ENCODE data around the gene LMNTD2.
"Not testable (repeated sequence)": the region's sequence is repeated elsewhere in the genome, so short reads cannot be mapped to it uniquely, and the experiment has no call there.

LMNTD2 gene

DNA sequence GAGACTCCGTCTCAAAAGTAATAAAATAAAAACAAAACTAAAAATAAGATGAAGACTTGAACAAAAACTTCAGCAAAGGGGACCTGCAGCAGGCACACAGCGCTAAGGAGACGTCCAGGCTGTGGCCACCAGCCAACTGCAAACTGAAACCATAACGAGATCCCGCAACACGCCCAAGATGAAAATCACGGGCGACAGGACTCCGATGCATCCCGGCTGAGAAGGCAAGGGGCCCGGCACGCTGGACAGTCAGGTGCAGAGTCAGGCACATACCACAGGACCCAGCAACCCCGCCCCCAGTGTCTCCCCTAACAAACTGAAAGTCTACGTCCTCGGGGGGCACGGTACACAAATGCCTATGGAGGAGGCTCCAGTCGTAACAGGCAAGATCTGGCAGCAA lies 34.3 kb downstream of the LMNTD2 start:
- no peaks in the 10 kb centered on the region for H3K27me3 ChIP-seq (ENCODE audit: control insufficient read depth in 1 of 2, insufficient read depth in 2 of 2, low read length in 2 of 2)
- no peak overlapping the region for H3K9ac ChIP-seq (ENCODE audit: low read length)
- H3K4me3 ChIP-seq (ENCODE audit: low read depth in 1 of 2, low read length in 2 of 2), result no peak overlapping the region
- H3K36me3 ChIP-seq (ENCODE audit: insufficient read depth, low read length), result no peaks in the 10 kb centered on the region
- no peaks in the 10 kb centered on the region for H3K9me3 ChIP-seq (ENCODE audit: low read length)
- H3K27ac ChIP-seq (ENCODE audit: low read depth, low read length), result no peak overlapping the region
- H3K4me1 ChIP-seq (ENCODE audit: insufficient read depth, low read length), result no peaks in the 10 kb centered on the region

- H3K36me3 ChIP-seq (ENCODE audit: insufficient read depth, low read length), result no peaks in the 10 kb centered on the region
- no peak overlapping the region for H3K9ac ChIP-seq (ENCODE audit: low read length)
- no peaks in the 10 kb centered on the region for H3K9me3 ChIP-seq (ENCODE audit: low read length)
- no peak overlapping the region for H3K4me3 ChIP-seq (ENCODE audit: low read depth in 1 of 2, low read length in 2 of 2)
- H3K4me1 ChIP-seq (ENCODE audit: insufficient read depth, low read length), result no peaks in the 10 kb centered on the region
- no peak overlapping the region for H3K27ac ChIP-seq (ENCODE audit: low read depth, low read length)
- H3K27me3 ChIP-seq (ENCODE audit: control insufficient read depth in 1 of 2, insufficient read depth in 2 of 2, low read length in 2 of 2), result no peaks in the 10 kb centered on the region
These were observed 39.3 kb downstream of the LMNTD2 start for GRCh38 chr11:521177-521688.

- H3K9me3 ChIP-seq (ENCODE audit: low read length), result no peaks in the 10 kb centered on the region
- no peaks in the 10 kb centered on the region for H3K4me1 ChIP-seq (ENCODE audit: insufficient read depth, low read length)
- H3K4me3 ChIP-seq (ENCODE audit: low read depth in 1 of 2, low read length in 2 of 2), result no peak overlapping the region
- H3K27me3 ChIP-seq (ENCODE audit: control insufficient read depth in 1 of 2, insufficient read depth in 2 of 2, low read length in 2 of 2), result no peaks in the 10 kb centered on the region
- no peaks in the 10 kb centered on the region for H3K36me3 ChIP-seq (ENCODE audit: insufficient read depth, low read length)
- H3K27ac ChIP-seq (ENCODE audit: low read depth, low read length), result no peak overlapping the region
- no peak overlapping the region for H3K9ac ChIP-seq (ENCODE audit: low read length)
These were observed 39.9 kb downstream of the LMNTD2 start for GRCh38 chr11:520428-521176.

- no peaks in the 10 kb centered on the region for H3K9me3 ChIP-seq (ENCODE audit: low read length)
- no peaks in the 10 kb centered on the region for H3K36me3 ChIP-seq (ENCODE audit: insufficient read depth, low read length)
- peak overlapping the region in 1 of 2 donors; percentile 19 for H3K4me3 ChIP-seq (ENCODE audit: low read depth in 1 of 2, low read length in 2 of 2)
- no peaks in the 10 kb centered on the region for H3K4me1 ChIP-seq (ENCODE audit: insufficient read depth, low read length)
- no peaks in the 10 kb centered on the region for H3K27me3 ChIP-seq (ENCODE audit: control insufficient read depth in 1 of 2, insufficient read depth in 2 of 2, low read length in 2 of 2)
- H3K9ac ChIP-seq (ENCODE audit: low read length), result no peak overlapping the region
- peak overlapping the region; percentile 43 for H3K27ac ChIP-seq (ENCODE audit: low read depth, low read length)
These were observed 41.9 kb downstream of the LMNTD2 start for GRCh38 chr11:518463-519202.

- H3K4me3 ChIP-seq (ENCODE audit: low read depth in 1 of 2, low read length in 2 of 2); H3K36me3 ChIP-seq (ENCODE audit: insufficient read depth, low read length); H3K9ac ChIP-seq (ENCODE audit: low read length); H3K27me3 ChIP-seq (ENCODE audit: control insufficient read depth in 1 of 2, insufficient read depth in 2 of 2, low read length in 2 of 2); H3K27ac ChIP-seq (ENCODE audit: low read depth, low read length); H3K4me1 ChIP-seq (ENCODE audit: insufficient read depth, low read length); H3K9me3 ChIP-seq (ENCODE audit: low read length): not testable (repeated sequence)
These were observed 43.4 kb downstream of the LMNTD2 start for GRCh38 chr11:516918-517685.

DNA sequence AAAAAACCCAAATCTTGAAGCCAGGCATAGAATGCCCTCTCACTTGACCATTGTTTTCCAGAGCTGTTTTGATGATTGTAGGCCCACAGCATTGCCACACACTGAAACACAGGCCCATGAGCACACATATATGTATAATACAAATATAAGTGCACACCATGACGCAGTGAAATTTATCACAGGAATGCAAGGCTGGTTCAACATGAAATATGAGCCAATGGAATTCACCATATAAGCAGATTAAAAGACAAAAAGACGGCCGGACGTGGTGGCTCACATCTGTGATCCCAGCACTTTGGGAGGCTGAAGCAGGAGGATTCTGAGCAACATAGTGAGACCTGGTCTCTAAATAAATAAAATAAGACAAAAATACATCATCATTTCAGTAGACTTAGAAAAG lies 44.1 kb downstream of the LMNTD2 start:
- no peaks in the 10 kb centered on the region for H3K36me3 ChIP-seq (ENCODE audit: insufficient read depth, low read length)
- H3K4me1 ChIP-seq (ENCODE audit: insufficient read depth, low read length), result no peaks in the 10 kb centered on the region
- H3K4me3 ChIP-seq (ENCODE audit: low read depth in 1 of 2, low read length in 2 of 2), result no peak overlapping the region
- no peaks in the 10 kb centered on the region for H3K27me3 ChIP-seq (ENCODE audit: control insufficient read depth in 1 of 2, insufficient read depth in 2 of 2, low read length in 2 of 2)
- no peak overlapping the region for H3K27ac ChIP-seq (ENCODE audit: low read depth, low read length)
- H3K9me3 ChIP-seq (ENCODE audit: low read length), result no peaks in the 10 kb centered on the region
- no peak overlapping the region for H3K9ac ChIP-seq (ENCODE audit: low read length)

- Histone ChIP-seq H3K27ac (ENCODE audit: low read depth, low read length) (no peak overlapping the region), H3K9ac (ENCODE audit: low read length) (no peak overlapping the region), H3K36me3 (ENCODE audit: insufficient read depth, low read length) (no peaks in the 10 kb centered on the region), H3K4me1 (ENCODE audit: insufficient read depth, low read length) (no peaks in the 10 kb centered on the region), H3K27me3 (ENCODE audit: control insufficient read depth in 1 of 2, insufficient read depth in 2 of 2, low read length in 2 of 2) (no peaks in the 10 kb centered on the region), H3K4me3 (ENCODE audit: low read depth in 1 of 2, low read length in 2 of 2) (no peak overlapping the region), H3K9me3 (ENCODE audit: low read length) (no peaks in the 10 kb centered on the region)
These were observed 45.4 kb downstream of the LMNTD2 start for GRCh38 chr11:515131-515530.

DNA sequence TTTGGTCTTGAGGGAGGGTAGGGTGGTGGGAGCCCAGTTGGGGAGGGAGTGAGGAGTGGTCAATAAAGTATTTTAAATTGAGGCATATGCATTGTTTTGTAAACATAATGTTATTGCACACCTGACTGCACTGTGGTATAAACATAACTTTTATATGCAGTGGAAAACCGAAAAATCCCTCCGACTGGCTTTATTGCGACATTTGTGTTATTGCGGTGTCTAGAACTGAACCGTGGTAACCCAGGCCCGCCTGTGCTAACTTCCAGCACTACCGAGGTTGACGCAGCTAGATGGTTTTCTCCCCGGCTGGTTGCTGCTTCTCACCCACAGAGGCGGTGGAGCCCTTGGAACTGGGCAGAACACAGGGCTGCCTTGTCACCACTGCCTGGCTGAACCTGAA lies 45.9 kb downstream of the LMNTD2 start:
- no peak overlapping the region for H3K4me3 ChIP-seq (ENCODE audit: low read depth in 1 of 2, low read length in 2 of 2)
- H3K36me3 ChIP-seq (ENCODE audit: insufficient read depth, low read length), result no peaks in the 10 kb centered on the region
- H3K9ac ChIP-seq (ENCODE audit: low read length), result no peak overlapping the region
- H3K27me3 ChIP-seq (ENCODE audit: control insufficient read depth in 1 of 2, insufficient read depth in 2 of 2, low read length in 2 of 2), result no peaks in the 10 kb centered on the region
- no peaks in the 10 kb centered on the region for H3K9me3 ChIP-seq (ENCODE audit: low read length)
- H3K4me1 ChIP-seq (ENCODE audit: insufficient read depth, low read length), result no peaks in the 10 kb centered on the region
- H3K27ac ChIP-seq (ENCODE audit: low read depth, low read length), result no peak overlapping the region

- Histone ChIP-seq H3K36me3 (ENCODE audit: insufficient read depth, low read length) (no peaks in the 10 kb centered on the region), H3K9me3 (ENCODE audit: low read length) (no peaks in the 10 kb centered on the region), H3K27me3 (ENCODE audit: control insufficient read depth in 1 of 2, insufficient read depth in 2 of 2, low read length in 2 of 2) (no peaks in the 10 kb centered on the region), H3K9ac (ENCODE audit: low read length) (no peak overlapping the region), H3K4me1 (ENCODE audit: insufficient read depth, low read length) (peaks cover 2% of the 10 kb centered on the region), H3K27ac (ENCODE audit: low read depth, low read length) (no peak overlapping the region), H3K4me3 (ENCODE audit: low read depth in 1 of 2, low read length in 2 of 2) (no peak overlapping the region)
These were observed 47.6 kb downstream of the LMNTD2 start for GRCh38 chr11:512761-513595.

DNA sequence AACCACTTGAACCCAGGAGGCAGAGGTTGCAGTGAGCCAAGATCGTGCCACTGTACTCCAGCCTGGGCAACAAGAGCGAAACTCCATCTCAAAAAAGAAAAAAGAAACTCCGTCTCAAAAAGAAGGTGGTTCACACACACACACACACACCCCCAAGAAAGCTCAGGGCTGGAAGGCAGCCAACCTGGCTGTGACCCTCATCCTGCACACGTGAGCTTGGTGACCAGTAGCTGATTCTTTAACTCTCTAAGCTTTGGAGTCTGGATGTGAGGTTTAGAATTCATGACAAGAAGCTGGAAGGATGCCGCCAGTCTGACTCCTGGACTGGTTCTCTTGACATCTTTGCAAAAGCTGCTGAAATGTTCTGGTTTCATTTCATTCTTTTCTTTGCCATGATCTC lies 51.6 kb downstream of the LMNTD2 start:
- Histone ChIP-seq H3K36me3 (ENCODE audit: insufficient read depth, low read length) (no peaks in the 10 kb centered on the region), H3K4me1 (ENCODE audit: insufficient read depth, low read length) (peaks cover 22% of the 10 kb centered on the region), H3K27ac (ENCODE audit: low read depth, low read length) (no peak overlapping the region), H3K9ac (ENCODE audit: low read length) (no peak overlapping the region), H3K27me3 (ENCODE audit: control insufficient read depth in 1 of 2, insufficient read depth in 2 of 2, low read length in 2 of 2) (no peaks in the 10 kb centered on the region), H3K9me3 (ENCODE audit: low read length) (no peaks in the 10 kb centered on the region), H3K4me3 (ENCODE audit: low read depth in 1 of 2, low read length in 2 of 2) (no peak overlapping the region)

All from muscle layer of colon (tissue), 2 donors.